ENCODE measurements around the gene PHTF2. TPM values are rescaled to one million over a fixed set of nuclear protein-coding genes. Genes with fewer than 3 reads are reported as not detected.
A peak's percentile ranks its signal among the peaks of the same experiment; 100 is the strongest.

PHTF2 gene
- total RNA-seq, 1 experiment from 2014 or later = 20.3 TPM

GRCh38 chr7:77935652-77936348, 137.2 kb downstream of the PHTF2 start:
- CTCF ChIA-PET = no interaction called here
- Mint-ChIP-seq H3K4me3 (ENCODE audit: low read depth, unreplicated experiment) (no peak overlapping the region), H3K9me3 (ENCODE audit: low read depth, unreplicated experiment) (no peaks in the 10 kb centered on the region), H3K27ac (ENCODE audit: unreplicated experiment) (no peak overlapping the region), H3K4me1 (ENCODE audit: low read depth, unreplicated experiment) (peaks cover 19% of the 10 kb centered on the region), H3K36me3 (ENCODE audit: insufficient read depth, unreplicated experiment) (no peaks in the 10 kb centered on the region), H3K27me3 (ENCODE audit: unreplicated experiment) (no peaks in the 10 kb centered on the region)
- no TSS peak for BruUV-seq (replicated peaks)
- TF ChIP-seq CTCF (IDR thresholded peaks at IDR 0.05; ENCODE audit: unreplicated experiment) = no peak
- intact Hi-C loops (cut with micrococcal nuclease; ENCODE audit: unreplicated experiment) = loop anchor here (5.0 kb wide), 1 partner anchor 278 kb away; no protein-coding TSS in a partner anchor
- no peak for DNase-seq

GRCh38 chr7:77940647-77941046, 142.1 kb downstream of the PHTF2 start:
- no peak overlapping the region for H3K4me3 Mint-ChIP-seq (ENCODE audit: low read depth, unreplicated experiment)
- no peaks in the 10 kb centered on the region for H3K9me3 Mint-ChIP-seq (ENCODE audit: low read depth, unreplicated experiment)
- no peak for TF ChIP-seq CTCF (IDR thresholded peaks at IDR 0.05; ENCODE audit: unreplicated experiment)
- H3K27ac Mint-ChIP-seq (ENCODE audit: unreplicated experiment) = no peak overlapping the region
- H3K27me3 Mint-ChIP-seq (ENCODE audit: unreplicated experiment) = no peaks in the 10 kb centered on the region
- intact Hi-C loops (cut with micrococcal nuclease; ENCODE audit: unreplicated experiment) = loop anchor here (2.0 kb wide), 1 partner anchor 284 kb away; no protein-coding TSS in a partner anchor
- peak; percentile 7 for DNase-seq
- no peaks in the 10 kb centered on the region for H3K36me3 Mint-ChIP-seq (ENCODE audit: insufficient read depth, unreplicated experiment)
- CTCF ChIA-PET = interaction anchor here (0.6 kb wide), 1 partner anchor 152 kb away, joined by 4 read pairs; no protein-coding TSS in a partner anchor
- H3K4me1 Mint-ChIP-seq (ENCODE audit: low read depth, unreplicated experiment) = no peaks in the 10 kb centered on the region
- no TSS peak for BruUV-seq (replicated peaks)

GRCh38 chr7:77942431-77942830, 143.9 kb downstream of the PHTF2 start:
- H3K27ac Mint-ChIP-seq (ENCODE audit: unreplicated experiment) = no peak overlapping the region
- no peaks in the 10 kb centered on the region for H3K36me3 Mint-ChIP-seq (ENCODE audit: insufficient read depth, unreplicated experiment)
- BruUV-seq (replicated peaks) = no TSS peak
- DNase-seq = no peak
- H3K4me3 Mint-ChIP-seq (ENCODE audit: low read depth, unreplicated experiment) = no peak overlapping the region
- intact Hi-C loops (cut with micrococcal nuclease; ENCODE audit: unreplicated experiment) = no loop called here
- CTCF ChIA-PET = no interaction called here
- H3K4me1 Mint-ChIP-seq (ENCODE audit: low read depth, unreplicated experiment) = no peaks in the 10 kb centered on the region
- no peaks in the 10 kb centered on the region for H3K27me3 Mint-ChIP-seq (ENCODE audit: unreplicated experiment)
- no peak for TF ChIP-seq CTCF (IDR thresholded peaks at IDR 0.05; ENCODE audit: unreplicated experiment)
- no peaks in the 10 kb centered on the region for H3K9me3 Mint-ChIP-seq (ENCODE audit: low read depth, unreplicated experiment)

- intact Hi-C loops (cut with micrococcal nuclease; ENCODE audit: unreplicated experiment) = no loop called here
- no peaks in the 10 kb centered on the region for H3K4me1 Mint-ChIP-seq (ENCODE audit: low read depth, unreplicated experiment)
- CTCF ChIA-PET = no interaction called here
Observed at GRCh38 chr7:77944183-77945182, 145.9 kb downstream of the PHTF2 start.

More at GRCh38 chr7:77944183-77945182, 145.9 kb downstream of the PHTF2 start:
- BruUV-seq (replicated peaks) = no TSS peak
- Mint-ChIP-seq H3K36me3 (ENCODE audit: insufficient read depth, unreplicated experiment) (no peaks in the 10 kb centered on the region), H3K9me3 (ENCODE audit: low read depth, unreplicated experiment) (no peaks in the 10 kb centered on the region), H3K27me3 (ENCODE audit: unreplicated experiment) (no peaks in the 10 kb centered on the region), H3K4me3 (ENCODE audit: low read depth, unreplicated experiment) (no peak overlapping the region), H3K27ac (ENCODE audit: unreplicated experiment) (no peak overlapping the region)
- no peak for DNase-seq
- TF ChIP-seq CTCF (IDR thresholded peaks at IDR 0.05; ENCODE audit: unreplicated experiment) = no peak
